ENCODE results near the gene TTLL11.
"Not testable (repeated sequence)": the region's sequence is repeated elsewhere in the genome, so short reads cannot be mapped to it uniquely, and the experiment has no call there.

Gene TTLL11

GRCh38 chr9:122000526-122000925 is 92.6 kb downstream of the TTLL11 start:
- DNase-seq = not testable (repeated sequence)

- no peak for DNase-seq
These were observed 93.6 kb downstream of the TTLL11 start for GRCh38 chr9:121999556-121999955.

DNA sequence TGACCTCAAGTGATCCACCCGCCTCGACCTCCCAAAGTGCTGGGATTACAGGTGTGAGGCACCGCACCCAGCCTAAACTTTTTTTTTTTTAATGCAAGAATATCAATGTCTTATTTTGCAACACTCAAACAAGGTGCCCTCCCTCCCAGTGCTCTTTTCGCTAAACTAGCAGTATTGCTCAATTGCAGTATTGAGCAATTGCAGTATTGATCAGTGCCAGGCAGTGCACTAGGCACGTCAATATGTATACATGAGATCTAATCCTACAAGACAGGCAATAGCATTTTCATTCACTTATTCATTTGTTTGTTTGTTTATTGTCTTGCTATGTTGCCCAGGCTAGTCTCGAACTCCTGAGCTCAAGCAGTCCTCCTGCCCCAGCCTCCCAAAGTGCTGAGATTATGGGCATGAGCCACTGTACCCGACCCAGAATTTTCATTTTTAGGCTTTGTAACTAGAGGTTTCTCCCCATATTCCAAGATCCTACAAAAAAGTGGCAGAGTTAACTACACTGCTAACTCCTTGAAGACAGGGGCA is 94.5 kb downstream of the TTLL11 start:
- no peak for DNase-seq

- no peak for DNase-seq
These were observed 95.3 kb downstream of the TTLL11 start for GRCh38 chr9:121997791-121998190.

GRCh38 chr9:121996783-121997182 is 96.3 kb downstream of the TTLL11 start:
- DNase-seq = no peak

DNA sequence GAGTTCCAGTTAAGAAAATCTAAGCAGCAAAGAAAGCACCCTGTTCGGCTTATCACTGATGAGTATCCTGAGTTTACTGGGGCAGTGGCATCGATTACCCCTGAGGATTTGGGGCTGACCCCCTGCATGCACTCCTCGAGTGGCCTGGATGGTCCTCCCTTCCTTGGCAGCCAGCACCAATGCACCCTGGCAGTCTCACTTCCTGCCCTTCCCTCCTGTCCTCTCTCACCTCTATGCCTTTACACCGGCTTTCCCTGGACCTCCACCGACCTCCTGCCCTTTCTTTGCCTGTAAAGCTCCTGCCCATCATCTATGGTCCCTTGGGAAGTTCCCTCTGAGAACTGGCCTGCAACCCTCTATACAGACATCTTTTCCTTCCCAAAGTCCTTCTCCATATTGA is 97.1 kb downstream of the TTLL11 start:
- no peak for DNase-seq

DNA sequence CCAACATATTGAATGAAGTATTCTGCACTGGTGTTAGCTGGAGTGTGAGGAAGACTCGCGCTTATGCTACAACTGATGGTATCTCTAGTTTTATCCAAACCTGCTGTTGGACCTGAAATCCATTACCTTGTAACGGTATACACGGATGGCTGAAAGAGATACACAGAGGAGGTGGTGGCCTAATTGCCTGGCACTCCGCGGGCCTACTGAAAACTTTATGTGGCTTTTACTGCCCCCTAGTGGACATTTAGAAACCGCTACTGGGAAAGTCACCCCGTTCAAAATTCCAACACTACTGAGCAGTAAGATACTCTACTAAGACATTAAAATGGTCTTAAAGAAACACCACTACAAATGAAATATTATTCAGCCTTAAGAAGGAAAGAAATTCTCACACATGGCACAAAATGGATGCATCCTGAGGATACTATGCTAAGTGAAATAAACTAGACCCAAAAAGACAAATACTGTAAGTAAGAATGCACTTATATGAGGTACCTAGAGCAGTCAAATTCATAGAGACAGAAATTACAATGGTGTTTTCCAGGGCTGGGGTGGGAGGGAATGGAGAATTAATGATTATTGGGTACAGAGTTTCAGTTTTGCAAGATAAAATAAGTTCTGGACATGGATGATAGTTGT is 100.4 kb downstream of the TTLL11 start:
- DNase-seq = no peak

DNA sequence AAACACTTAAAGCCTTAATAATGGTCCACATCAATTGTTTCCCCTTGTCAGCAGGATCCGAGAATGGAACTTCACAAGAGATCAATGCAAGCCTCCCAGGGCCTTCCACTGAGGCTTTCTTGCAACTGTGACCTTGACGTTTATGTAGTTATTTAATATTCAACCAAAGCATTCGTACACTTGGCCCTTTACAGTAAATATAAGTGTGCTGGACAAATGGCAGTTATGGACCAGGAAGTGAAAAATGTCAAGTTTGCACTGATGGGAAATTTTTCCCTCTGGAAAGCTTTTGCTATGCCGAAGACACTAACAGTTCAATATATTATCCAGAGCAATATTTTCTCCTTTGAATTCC is 101.8 kb downstream of the TTLL11 start:
- no peak for DNase-seq

DNA sequence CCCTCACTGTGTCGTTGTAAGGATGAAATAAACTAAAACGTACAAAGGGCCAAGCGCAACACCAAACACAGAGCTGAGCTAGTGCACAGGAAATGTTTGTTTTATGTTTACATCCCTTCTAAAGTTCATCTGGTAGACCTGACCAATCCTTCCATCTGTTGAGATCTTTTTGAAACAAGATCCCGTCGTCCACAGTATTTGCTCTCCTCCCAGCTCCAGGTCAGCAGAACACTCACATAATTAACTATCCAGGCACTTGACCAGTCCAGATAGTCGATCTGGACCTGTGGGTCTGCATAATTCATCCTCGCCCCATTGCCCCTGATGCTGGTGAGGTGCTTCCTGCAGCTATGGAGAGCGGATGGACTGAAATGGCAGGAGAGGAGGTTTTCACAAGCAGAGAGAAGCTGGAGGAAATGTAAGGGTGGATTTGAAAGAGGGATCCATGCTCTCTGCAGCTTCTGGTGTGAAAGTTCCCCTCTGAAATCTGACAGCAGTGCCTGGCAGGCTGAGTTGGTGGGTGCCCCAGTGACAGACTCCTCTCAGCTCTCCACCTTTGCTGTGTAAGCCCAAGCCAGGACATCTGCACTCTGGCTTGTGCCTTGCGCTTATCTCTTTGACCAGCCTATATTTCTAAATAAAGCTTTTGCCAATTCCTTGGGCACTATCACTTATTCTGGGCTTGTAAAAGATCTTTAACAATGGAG is 102.4 kb downstream of the TTLL11 start:
- no peak for DNase-seq

DNA sequence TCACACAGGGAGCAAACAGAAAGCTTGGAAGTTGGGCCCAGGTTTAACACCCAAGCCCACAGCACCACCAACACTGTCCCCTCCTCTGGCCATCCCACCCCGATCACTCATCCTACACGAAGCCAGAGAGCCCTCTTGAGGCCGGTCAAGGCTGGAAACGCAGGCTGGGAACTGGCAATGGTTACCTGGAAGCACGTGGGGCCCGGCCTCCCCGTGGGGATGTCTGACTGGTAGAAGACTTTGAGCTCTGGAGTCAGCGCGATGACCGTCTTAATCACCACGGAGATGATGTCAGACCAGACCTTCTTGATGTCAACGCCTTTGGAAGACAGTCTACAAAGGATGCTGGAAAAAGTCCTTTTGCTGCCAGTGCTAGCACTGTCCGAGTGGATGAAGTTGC is 104.1 kb downstream of the TTLL11 start:
- no peak for DNase-seq

GRCh38 chr9:121987314-121987713 is 105.8 kb downstream of the TTLL11 start:
- DNase-seq = no peak

DNA sequence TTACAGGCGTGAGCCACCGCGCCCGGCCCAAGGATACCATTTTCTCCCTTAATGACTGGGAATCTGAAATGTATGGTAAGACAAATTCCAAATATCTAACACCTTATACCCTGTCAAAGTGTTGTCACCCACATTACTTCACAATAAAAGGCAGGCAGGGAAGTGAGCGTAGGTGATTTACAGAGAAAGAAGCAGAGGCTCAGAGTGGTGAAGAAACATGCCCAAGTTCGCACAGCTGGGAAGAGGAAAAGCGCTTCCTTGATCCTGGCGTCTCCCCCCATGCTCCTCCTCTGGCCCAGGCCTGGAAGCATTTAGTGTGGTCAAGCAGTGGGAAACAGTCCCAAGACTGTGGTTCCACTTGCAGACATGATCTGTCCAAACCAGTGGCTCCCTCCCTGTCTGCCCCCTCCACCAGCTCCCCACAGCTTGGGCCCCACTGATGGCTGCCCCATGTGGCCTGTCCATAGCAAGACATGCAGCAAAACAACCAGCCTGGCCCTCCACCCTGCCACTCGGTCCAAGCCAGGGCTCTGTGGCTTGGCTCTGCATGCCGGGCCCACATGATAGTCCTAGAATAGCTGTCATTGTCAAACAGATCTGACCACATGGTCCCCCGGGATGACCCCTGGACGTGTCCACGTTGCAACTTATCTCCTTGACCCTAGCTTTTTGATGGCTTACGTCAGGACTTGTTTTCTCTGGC is 107.2 kb downstream of the TTLL11 start:
- no peak for DNase-seq

- DNase-seq = no peak
These were observed 108.2 kb downstream of the TTLL11 start for GRCh38 chr9:121984726-121985402.

GRCh38 chr9:121983736-121984135 is 109.4 kb downstream of the TTLL11 start:
- DNase-seq = no peak

GRCh38 chr9:121981118-121981883 is 111.8 kb downstream of the TTLL11 start:
- DNase-seq = no peak

DNA sequence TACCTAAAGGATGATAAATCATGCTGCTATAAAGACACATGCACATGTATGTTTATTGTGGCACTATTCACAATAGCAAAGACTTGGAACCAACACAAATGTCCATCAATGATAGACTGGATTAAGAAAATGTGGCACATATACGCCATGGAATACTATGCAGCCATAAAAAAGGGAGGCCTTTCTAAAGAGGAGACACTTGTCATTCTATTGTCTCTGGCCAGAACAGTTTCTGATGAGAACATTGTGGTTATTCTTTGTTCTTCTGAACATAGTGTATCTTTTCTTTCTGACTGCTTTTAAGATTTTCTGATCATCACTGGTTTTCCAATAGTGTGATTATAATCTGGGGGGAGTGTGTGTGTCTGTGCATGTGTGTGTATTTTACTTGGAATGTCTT is 112.4 kb downstream of the TTLL11 start:
- not testable (repeated sequence) for DNase-seq

GRCh38 chr9:121979736-121980135 is 113.4 kb downstream of the TTLL11 start:
- DNase-seq = no peak

GRCh38 chr9:121976751-121977150 is 116.4 kb downstream of the TTLL11 start:
- no peak for DNase-seq

DNA sequence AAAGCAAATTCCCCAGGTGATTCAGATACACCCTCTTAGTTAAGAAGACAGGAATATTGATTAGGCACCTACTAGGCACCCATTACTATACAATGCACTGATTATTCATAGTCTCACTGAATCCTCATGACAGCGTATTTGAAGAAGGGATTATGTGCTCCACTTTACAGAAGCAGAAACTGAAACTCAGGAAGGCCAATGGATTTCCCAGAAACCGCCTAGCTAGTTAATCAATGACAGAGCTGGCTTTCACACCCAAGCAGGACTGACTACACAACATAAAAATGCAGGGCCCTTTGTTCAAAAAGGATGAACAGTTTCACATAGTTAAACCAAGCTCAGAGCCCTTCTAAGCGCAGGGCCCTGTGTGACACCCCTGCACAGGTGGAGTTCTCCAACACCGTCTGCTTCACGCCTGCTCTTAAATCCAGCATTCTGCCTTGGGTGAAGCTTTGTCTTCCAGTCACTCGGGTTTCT is 117.3 kb downstream of the TTLL11 start:
- DNase-seq = no peak

DNA sequence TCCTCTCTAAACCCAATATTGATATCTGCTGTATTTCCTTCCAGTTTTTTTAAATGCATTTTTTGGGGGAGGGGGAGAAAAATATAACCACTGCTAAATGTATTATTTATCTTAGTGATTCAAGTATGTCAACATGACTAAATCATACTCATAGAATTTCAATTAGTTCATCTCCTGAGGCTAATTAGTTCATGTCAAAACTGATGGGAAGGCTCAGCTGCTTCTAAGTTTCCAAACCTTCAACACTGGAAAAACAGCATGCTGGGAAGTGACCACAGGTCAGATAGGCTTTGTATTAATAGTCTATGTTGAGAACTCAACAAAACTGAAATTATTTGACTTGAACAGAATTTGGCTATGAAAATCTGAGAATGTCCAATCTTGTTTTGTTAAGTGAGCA is 118.7 kb downstream of the TTLL11 start:
- DNase-seq = no peak

DNA sequence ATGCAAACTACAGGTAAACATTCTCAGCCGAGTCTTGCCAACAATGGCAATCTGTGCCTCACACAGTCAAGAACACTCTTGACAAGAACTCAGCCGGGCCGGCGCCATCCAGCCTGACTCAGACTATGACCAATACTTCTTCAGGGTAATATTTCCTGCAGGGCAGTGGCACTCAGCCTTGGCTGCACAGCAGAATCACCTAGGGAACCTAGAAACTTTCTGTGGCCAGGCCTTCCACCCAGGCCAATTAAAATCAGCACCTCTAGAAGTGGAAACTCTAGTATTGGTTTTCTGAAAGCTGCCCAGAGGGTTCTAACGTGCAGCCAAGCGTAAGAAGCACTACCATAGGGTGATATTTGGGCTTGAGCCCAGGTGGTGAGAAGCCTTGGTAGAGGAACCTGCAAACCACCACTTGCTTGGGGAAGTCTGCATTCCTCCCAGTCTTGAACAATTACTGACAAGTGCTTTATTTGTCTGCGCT is 120.6 kb downstream of the TTLL11 start:
- no peak for DNase-seq

- no peak for DNase-seq
These were observed 125.1 kb downstream of the TTLL11 start for GRCh38 chr9:121968056-121968455.
